ENCODE data around the gene CEP170.
"Not testable (repeated sequence)": the region's sequence is repeated elsewhere in the genome, so short reads cannot be mapped to it uniquely, and the experiment has no call there.

CEP170 gene

GRCh38 chr1:243230914-243231313, 24.2 kb downstream of the CEP170 start:
- DNase-seq: no peak

GRCh38 chr1:243229526-243229925, 25.6 kb downstream of the CEP170 start:
- no peak for DNase-seq

GRCh38 chr1:243227622-243228021, 27.5 kb downstream of the CEP170 start:
- DNase-seq: no peak

- DNase-seq: no peak
Measured at GRCh38 chr1:243218059-243218458, 37.0 kb downstream of the CEP170 start.

- DNase-seq: no peak
Measured at GRCh38 chr1:243217349-243217748, 37.7 kb downstream of the CEP170 start.

- DNase-seq: no peak
Measured at GRCh38 chr1:243216741-243217140, 38.3 kb downstream of the CEP170 start.

- DNase-seq: not testable (repeated sequence)
Measured at GRCh38 chr1:243215276-243215875, 39.7 kb downstream of the CEP170 start.

- DNase-seq: no peak
Measured at GRCh38 chr1:243213045-243213787, 41.9 kb downstream of the CEP170 start.

- not testable (repeated sequence) for DNase-seq
Measured at GRCh38 chr1:243211984-243212383, 43.1 kb downstream of the CEP170 start.

GRCh38 chr1:243205026-243205501, 50.0 kb downstream of the CEP170 start:
- DNase-seq: not testable (repeated sequence)

GRCh38 chr1:243204336-243204735, 50.7 kb downstream of the CEP170 start:
- not testable (repeated sequence) for DNase-seq

- DNase-seq: not testable (repeated sequence)
Measured at GRCh38 chr1:243203196-243203595, 51.9 kb downstream of the CEP170 start.

- DNase-seq: not testable (repeated sequence)
Measured at GRCh38 chr1:243201316-243201715, 53.8 kb downstream of the CEP170 start.

GRCh38 chr1:243197524-243197923, 57.6 kb downstream of the CEP170 start:
- DNase-seq: not testable (repeated sequence)

GRCh38 chr1:243193330-243193729, 61.8 kb downstream of the CEP170 start:
- not testable (repeated sequence) for DNase-seq

GRCh38 chr1:243186201-243186995, 68.7 kb downstream of the CEP170 start:
- not testable (repeated sequence) for DNase-seq

GRCh38 chr1:243184787-243185186, 70.3 kb downstream of the CEP170 start:
- DNase-seq: not testable (repeated sequence)

- not testable (repeated sequence) for DNase-seq
Measured at GRCh38 chr1:243183661-243184060, 71.4 kb downstream of the CEP170 start.

GRCh38 chr1:243183176-243183575, 71.9 kb downstream of the CEP170 start:
- DNase-seq: not testable (repeated sequence)

GRCh38 chr1:243179720-243180119, 75.4 kb downstream of the CEP170 start:
- no peak for DNase-seq

- not testable (repeated sequence) for DNase-seq
Measured at GRCh38 chr1:243177792-243178191, 77.3 kb downstream of the CEP170 start.

- DNase-seq: not testable (repeated sequence)
Measured at GRCh38 chr1:243173758-243174369, 81.2 kb downstream of the CEP170 start.

- not testable (repeated sequence) for DNase-seq
Measured at GRCh38 chr1:243164911-243165310, 90.2 kb downstream of the CEP170 start.
